NOMO-1 treated with DMSO at 0.1 percent for 48 hours (cell line): ENCODE data around the gene RNU2-63P.
"Not testable (repeated sequence)": the region's sequence is repeated elsewhere in the genome, so short reads cannot be mapped to it uniquely, and the experiment has no call there.

ENCODE experiments used
- DNase-seq: peaks from one replicate; lab custom pipeline; 2025; ENCODE audit not compliant: unreplicated experiment; lab: John Stamatoyannopoulos, UW

The RNU2-63P gene

GRCh38 chr2:88032070-88032702 lies 15.8 kb upstream of the RNU2-63P start:
- DNase-seq, result no peak

- no peak for DNase-seq
Measured at GRCh38 chr2:88028931-88029330, 12.6 kb upstream of the RNU2-63P start.

- peak; percentile 62 for DNase-seq
Measured at GRCh38 chr2:88027697-88028389, 11.5 kb upstream of the RNU2-63P start.

GRCh38 chr2:88024509-88024908 lies 8.2 kb upstream of the RNU2-63P start:
- DNase-seq, result no peak

- DNase-seq, result no peak
Measured at GRCh38 chr2:88022669-88022921, 6.2 kb upstream of the RNU2-63P start.

- DNase-seq, result no peak
Measured at GRCh38 chr2:88019985-88020384, 3.6 kb upstream of the RNU2-63P start.

- DNase-seq, result no peak
Measured at GRCh38 chr2:88018909-88019308, 2.6 kb upstream of the RNU2-63P start.

GRCh38 chr2:88018077-88018805 lies 1.9 kb upstream of the RNU2-63P start:
- not testable (repeated sequence) for DNase-seq

- DNase-seq, result not testable (repeated sequence)
Measured at GRCh38 chr2:88017780-88018038, 1.4 kb upstream of the RNU2-63P start.

GRCh38 chr2:88016960-88017779 lies 823 bp upstream of the RNU2-63P start:
- DNase-seq, result peak; percentile 54

- no peak for DNase-seq
Measured at GRCh38 chr2:88011011-88011410, 5.3 kb downstream of the RNU2-63P start.

GRCh38 chr2:88010136-88010535 lies 6.2 kb downstream of the RNU2-63P start:
- no peak for DNase-seq

GRCh38 chr2:88006912-88007439 lies 9.4 kb downstream of the RNU2-63P start:
- DNase-seq, result no peak

- no peak for DNase-seq
Measured at GRCh38 chr2:88005776-88006175, 10.6 kb downstream of the RNU2-63P start.

GRCh38 chr2:88003074-88003755 lies 13.1 kb downstream of the RNU2-63P start:
- no peak for DNase-seq

GRCh38 chr2:88002359-88002707 lies 14.0 kb downstream of the RNU2-63P start:
- DNase-seq, result no peak

- not testable (repeated sequence) for DNase-seq
Measured at GRCh38 chr2:88000474-88000873, 15.9 kb downstream of the RNU2-63P start.

GRCh38 chr2:87996570-87996969 lies 19.8 kb downstream of the RNU2-63P start:
- DNase-seq, result peak; percentile 25

- no peak for DNase-seq
Measured at GRCh38 chr2:87995756-87996155, 20.6 kb downstream of the RNU2-63P start.

- DNase-seq, result not testable (repeated sequence)
Measured at GRCh38 chr2:87994304-87994850, 22.0 kb downstream of the RNU2-63P start.

GRCh38 chr2:87992569-87992968 lies 23.8 kb downstream of the RNU2-63P start:
- not testable (repeated sequence) for DNase-seq
